Breast epithelium (tissue), 4 donors: ENCODE results near the gene LFNG. TPM values are rescaled to one million over a fixed set of nuclear protein-coding genes. Genes with fewer than 3 reads are reported as not detected.

Experiments
- DNase-seq, 2 donors: peaks; one replicate each; pipeline ENCODE4 v3.0.0-alpha.2; 2019; ENCODE audit warnings: low spot score in 2 of 2
- H3K27ac ChIP-seq, 2 donors: fragments of 200-600 bp; sonication (generic) in 1 of 2; one replicate each; pipeline ENCODE4 v1.5.1; 2016 to 2019; ENCODE audit warnings: mild to moderate bottlenecking in 1 of 2
- H3K27me3 ChIP-seq, 2 donors: fragments of 200-600 bp; sonication (generic) in 1 of 2; one replicate each; pipeline versions ENCODE4 v1.5.1 to v1.6.0; 2017 to 2019; ENCODE audit warnings: control low read depth in 1 of 2, mild to moderate bottlenecking in 1 of 2
- H3K36me3 ChIP-seq: fragments of 200-600 bp; one replicate; pipeline ENCODE4 v1.5.1; 2019
- H3K4me1 ChIP-seq, 2 donors: fragments of 200-600 bp; sonication (generic); one replicate each; pipeline ENCODE4 v1.5.1; 2016 to 2019; ENCODE audit warnings: control low read depth in 1 of 2
- H3K4me3 ChIP-seq, 3 donors: fragments of 200-600 bp; sonication (generic); 1 replicate in 2 of 3; 2 replicates in 1 of 3; pipeline ENCODE4 v1.5.1; 2016 to 2019; ENCODE audit warnings: mild to moderate bottlenecking in 3 of 3, moderate library complexity in 2 of 3
- H3K9me3 ChIP-seq, 2 donors: fragments of 200-600 bp; sonication (generic) in 1 of 2; one replicate each; pipeline ENCODE4 v1.5.1; 2016 to 2019; ENCODE audit warnings: control low read depth in 1 of 2
- CTCF ChIP-seq, 3 donors: fragments of 450-650 bp; IDR thresholded peaks; one replicate each; pipeline ENCODE4 v1.5.1; 2016 to 2017; ENCODE audit warnings: antibody characterized with exemption in 3 of 3, mild to moderate bottlenecking in 3 of 3, moderate library complexity in 3 of 3
- POLR2A ChIP-seq: fragments of 450-650 bp; IDR thresholded peaks from one replicate; pipeline ENCODE4 v1.6.1; 2016; ENCODE audit warnings: antibody characterized with exemption, mild to moderate bottlenecking, moderate library complexity
- POLR2AphosphoS5 ChIP-seq, 3 donors: sonication (generic); formaldehyde crosslinking; IDR thresholded peaks; one replicate each; pipeline ENCODE4 v1.6.1; 2017; ENCODE audit warnings: antibody characterized with exemption in 3 of 3
- intact Hi-C: fragments of 100-400 bp; cut with DNase I; formaldehyde crosslinking; loops from one replicate; pipeline ENCODE4 v1.15.1; 2023; ENCODE audit warnings: low total_unique reads
- total RNA-seq, 3 donors: library from RNA; depleted of rRNA; stranded (reverse); fragments of >200 nt; gene quantifications; one replicate each; pipeline ENCODE4 v1.1.0, GENCODE V29; 2016

LFNG gene
- total RNA-seq, 3 donors from 2014 or later = 5.0 to 16.4 (median 9.1) TPM

DNA sequence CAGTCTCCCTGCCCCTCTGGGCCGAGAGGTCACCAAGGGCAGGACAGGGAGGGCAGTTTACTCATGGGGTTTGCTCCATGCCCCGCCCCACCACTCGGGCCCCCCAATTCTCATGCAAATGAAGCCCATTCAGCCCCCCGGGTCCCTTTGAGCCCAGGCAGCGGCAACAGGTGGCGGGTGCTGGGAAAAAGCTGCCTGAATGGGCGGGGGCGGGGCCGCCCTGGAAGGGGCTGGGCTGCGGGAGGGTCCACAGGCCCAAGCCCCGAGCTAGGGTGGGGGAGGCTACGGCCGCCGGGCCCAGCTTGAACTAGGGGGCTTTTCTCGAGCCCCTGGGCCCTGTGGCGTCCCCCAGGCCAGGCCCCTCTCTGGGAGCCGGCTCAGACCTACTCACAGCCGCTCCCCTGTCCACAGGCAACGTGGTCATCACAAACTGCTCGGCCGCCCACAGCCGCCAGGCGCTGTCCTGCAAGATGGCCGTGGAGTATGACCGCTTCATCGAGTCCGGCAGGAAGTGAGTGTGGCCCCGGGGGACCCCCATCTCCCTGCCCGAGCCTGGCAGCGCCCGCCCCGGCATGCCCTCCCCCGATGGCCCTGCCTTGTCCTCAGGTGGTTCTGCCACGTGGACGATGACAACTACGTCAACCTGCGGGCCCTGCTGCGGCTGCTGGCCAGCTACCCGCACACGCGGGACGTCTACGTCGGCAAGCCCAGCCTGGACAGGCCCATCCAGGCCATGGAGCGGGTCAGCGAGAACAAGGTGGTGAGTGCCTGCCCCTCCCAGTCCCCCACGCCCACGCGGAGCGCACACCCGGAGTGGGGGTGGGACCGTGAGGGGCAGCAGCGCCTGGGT lies 5.5 kb downstream of the LFNG start:
- intact Hi-C loops = no loop called here
- H3K9me3 ChIP-seq = no peaks in the 10 kb centered on the region
- no peak for DNase-seq
- peaks cover 44 to 57% of the 10 kb centered on the region in 2 donors for H3K4me1 ChIP-seq
- H3K27me3 ChIP-seq = no peaks in the 10 kb centered on the region
- H3K27ac ChIP-seq = peak overlapping the region; percentile 79 to 81
- H3K36me3 ChIP-seq = no peaks in the 10 kb centered on the region
- TF ChIP-seq CTCF (IDR thresholded peaks at IDR 0.05) = no peak
- TF ChIP-seq POLR2AphosphoS5 (IDR thresholded peaks at IDR 0.05) = no peak
- TF ChIP-seq POLR2A = no peak
- H3K4me3 ChIP-seq = peak overlapping the region in 1 of 3 donors; percentile 19

DNA sequence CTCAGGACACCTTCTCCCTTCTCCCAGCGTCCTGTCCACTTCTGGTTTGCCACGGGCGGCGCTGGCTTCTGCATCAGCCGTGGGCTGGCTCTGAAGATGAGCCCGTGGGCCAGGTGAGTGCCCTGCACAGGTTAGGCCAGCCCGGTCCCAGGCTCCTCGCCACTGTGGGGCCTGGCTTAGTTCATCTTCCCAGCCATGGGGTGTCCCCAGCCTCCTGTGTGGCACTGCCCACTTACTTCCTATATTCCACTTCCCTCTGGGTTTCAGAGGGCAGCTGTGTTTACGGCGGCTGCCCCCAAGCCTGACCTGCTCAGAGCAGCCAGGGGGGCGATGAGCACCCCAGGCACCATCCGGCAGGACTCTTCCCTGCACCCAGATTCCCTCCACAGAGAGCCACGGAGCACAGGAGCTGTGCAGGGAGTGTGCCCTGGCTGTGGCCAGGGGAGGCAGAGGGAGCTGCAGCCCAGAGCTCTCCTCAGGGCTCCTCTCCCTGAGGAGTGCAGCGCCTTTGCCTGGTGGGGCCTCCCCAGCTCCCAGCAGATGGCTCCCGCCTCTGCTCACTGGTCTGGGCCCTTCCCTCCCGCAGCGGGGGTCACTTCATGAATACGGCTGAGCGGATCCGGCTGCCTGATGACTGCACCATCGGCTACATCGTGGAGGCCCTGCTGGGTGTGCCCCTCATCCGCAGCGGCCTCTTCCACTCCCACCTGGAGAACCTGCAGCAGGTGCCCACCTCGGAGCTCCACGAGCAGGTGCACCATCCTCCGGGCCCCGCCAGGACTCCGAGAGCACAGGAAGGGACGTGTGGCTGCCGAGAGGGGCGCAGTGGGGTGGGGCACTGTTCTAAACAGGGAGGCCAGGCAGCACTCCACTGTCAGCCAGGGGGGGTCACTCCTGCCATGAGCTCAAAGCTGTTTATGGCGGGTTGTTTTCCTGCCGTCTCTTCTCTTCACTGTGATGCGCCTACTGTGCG lies 6.4 kb downstream of the LFNG start:
- intact Hi-C loops = no loop called here
- DNase-seq = no peak
- H3K36me3 ChIP-seq = no peaks in the 10 kb centered on the region
- H3K4me1 ChIP-seq = peaks cover 37 to 63% of the 10 kb centered on the region in 2 donors
- peak overlapping the region; percentile 79 to 81 for H3K27ac ChIP-seq
- no peaks in the 10 kb centered on the region for H3K9me3 ChIP-seq
- no peak for TF ChIP-seq CTCF (IDR thresholded peaks at IDR 0.05)
- TF ChIP-seq POLR2AphosphoS5 (IDR thresholded peaks at IDR 0.05) = no peak
- TF ChIP-seq POLR2A = no peak
- no peak overlapping the region for H3K4me3 ChIP-seq
- no peaks in the 10 kb centered on the region for H3K27me3 ChIP-seq

DNA sequence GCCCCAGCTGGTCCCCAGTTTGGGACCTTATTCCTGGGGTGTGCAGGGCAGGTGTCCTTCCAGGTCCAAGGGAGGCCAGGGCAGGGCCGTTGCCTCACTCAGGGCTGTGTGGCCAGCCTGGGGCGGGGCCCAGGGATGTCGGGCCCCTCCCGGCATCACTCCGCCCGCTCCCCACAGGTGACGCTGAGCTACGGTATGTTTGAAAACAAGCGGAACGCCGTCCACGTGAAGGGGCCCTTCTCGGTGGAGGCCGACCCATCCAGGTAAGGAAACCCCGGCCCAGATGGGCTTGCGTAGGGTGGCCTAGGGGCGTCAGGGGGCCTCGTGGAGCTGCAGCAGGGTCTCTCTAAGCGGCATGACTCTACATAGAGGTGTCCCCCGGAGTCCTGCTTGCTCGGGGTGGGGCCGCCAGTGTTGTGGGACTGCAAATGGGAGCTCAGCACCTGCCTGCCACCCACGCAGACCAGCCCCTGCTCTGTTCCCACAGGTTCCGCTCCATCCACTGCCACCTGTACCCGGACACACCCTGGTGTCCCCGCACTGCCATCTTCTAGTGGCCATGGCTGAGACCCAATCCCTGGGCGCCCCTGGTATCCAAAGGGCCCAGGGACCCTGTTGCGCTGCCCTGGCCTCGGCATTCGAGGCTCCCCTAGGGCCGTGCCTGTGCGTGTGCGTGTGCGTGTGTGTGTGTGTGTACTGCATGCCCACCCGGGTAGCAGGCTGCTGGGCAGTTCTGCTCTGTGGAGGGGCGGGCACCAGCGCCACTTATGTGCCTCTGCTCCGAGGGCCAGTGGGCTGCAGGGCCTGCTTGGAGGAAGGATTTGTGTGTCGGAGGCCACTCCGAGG lies 7.3 kb downstream of the LFNG start:
- Histone ChIP-seq H3K27ac (peak overlapping the region in 1 of 2 donors; percentile 16), H3K9me3 (no peaks in the 10 kb centered on the region), H3K4me3 (no peak overlapping the region), H3K27me3 (no peaks in the 10 kb centered on the region), H3K4me1 (peaks cover 37 to 60% of the 10 kb centered on the region in 2 donors), H3K36me3 (no peaks in the 10 kb centered on the region)
- TF ChIP-seq POLR2AphosphoS5 (IDR thresholded peaks at IDR 0.05) (no peak), POLR2A (no peak), CTCF (IDR thresholded peaks at IDR 0.05) (no peak)
- intact Hi-C loops = no loop called here
- no peak for DNase-seq

DNA sequence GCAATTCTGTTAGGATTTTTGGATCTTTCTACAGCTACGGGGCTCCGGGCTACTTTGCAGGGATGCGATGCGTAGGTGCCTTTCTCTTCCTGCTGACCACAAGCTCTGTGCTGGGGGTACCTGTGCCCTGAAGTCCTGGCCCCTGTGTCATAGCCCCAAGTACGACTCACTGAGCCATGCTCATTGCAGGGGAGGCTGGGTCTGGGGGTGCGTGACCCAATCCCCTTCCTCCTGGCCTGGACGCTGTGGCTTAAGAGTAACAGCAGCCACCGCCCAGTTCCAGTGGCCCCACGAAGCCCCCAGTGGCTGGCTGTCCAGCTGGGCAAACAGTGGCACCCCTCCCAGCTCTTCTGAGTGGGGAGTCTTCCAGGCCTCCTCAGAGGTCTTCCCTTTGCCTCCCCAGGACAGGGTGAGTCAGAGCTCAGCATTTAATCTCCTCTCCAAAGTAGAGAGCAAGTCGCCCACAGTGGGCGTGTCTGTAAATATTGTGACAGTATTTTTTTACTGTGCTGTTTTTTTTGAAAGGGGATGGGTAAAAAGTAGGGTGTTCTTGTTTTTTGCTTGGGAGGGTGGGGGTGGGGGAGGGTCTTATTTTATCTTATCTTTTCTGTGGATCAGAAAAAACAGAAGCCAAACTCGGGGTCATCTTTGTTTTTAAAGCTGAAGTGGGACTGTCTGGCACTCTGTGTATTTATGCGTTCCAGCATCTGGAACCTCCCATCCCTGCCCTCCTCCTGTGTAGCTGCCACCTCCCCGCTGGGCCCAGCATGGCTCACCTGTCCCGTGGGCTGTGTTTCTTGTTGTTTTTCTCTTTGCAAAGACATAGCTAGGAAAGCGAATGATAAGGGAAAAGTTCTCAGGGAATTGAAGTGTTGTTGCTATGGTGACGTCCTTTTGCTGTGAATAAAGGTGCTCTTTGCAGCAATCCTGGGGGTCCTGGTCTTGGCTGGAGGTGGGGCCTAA lies 8.2 kb downstream of the LFNG start:
- no peaks in the 10 kb centered on the region for H3K27me3 ChIP-seq
- no peak for TF ChIP-seq POLR2A
- no peak for TF ChIP-seq POLR2AphosphoS5 (IDR thresholded peaks at IDR 0.05)
- no peak for TF ChIP-seq CTCF (IDR thresholded peaks at IDR 0.05)
- no peak overlapping the region for H3K4me3 ChIP-seq
- H3K36me3 ChIP-seq = no peaks in the 10 kb centered on the region
- DNase-seq = no peak
- H3K27ac ChIP-seq = peak overlapping the region; percentile 65 to 87
- H3K9me3 ChIP-seq = no peaks in the 10 kb centered on the region
- intact Hi-C loops = no loop called here
- peaks cover 32 to 51% of the 10 kb centered on the region in 2 donors for H3K4me1 ChIP-seq
